ENCODE data around the gene GRIN3B.
"Not testable (repeated sequence)": the region's sequence is repeated elsewhere in the genome, so short reads cannot be mapped to it uniquely, and the experiment has no call there.

Gene GRIN3B

DNA sequence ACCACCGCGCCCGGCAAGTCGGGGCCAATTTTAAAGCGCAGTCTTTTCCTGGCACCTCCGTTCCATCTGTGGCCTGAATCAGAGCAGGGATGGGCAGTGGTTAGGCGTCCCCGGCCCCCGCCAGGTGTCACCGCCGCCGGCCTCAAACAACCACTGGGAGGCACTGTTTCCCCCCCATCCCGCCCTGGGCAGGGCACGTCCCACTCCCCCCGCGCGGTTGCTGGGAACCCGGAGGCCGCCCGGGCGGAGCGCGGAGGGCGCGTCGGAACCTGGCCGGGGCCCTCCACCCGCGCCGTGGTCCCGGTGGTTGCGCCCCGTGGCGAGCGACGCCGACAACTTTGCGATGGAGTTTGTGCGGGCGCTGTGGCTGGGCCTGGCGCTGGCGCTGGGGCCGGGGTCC lies at the start of gene GRIN3B:
Gene GRIN3B, plus strand, starts transcription at position 325 of the 400 bp plus-strand sequence. Its CDS starts 19 bp downstream, at position 344.
- DNase-seq (ENCODE audit: low read depth, low spot score), result no peak

DNA sequence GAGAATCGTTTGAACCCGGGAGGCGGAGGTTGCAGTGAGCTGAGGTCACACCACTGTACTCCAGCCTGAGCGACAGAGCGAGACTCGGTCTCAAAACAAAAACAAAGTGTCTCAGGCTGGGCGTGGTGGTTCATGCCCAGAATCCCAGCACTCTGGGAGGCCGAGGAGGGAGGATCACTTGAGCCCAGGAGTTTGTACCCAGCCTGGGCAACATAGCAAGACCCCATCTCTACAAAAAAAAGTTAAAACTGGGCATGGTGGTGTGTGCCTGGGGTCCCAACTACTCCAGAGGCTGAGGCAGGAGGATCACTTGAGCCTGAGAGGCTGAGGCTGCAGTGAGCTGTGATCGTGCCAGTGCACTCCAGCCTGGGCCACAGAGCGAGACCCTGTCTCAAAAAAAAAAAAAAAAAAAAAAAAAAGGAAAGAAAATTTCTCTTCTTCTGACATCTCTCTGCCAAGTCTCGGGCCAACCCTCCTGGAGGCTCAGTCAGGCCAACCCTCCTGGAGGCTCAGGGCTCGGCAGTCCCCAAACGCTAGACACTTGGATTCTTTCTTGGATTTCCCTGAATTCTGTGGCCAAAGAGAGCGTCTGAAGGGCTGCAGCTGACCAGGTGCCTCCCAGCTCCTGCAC lies 48.1 kb upstream of the GRIN3B start:
- no peak for DNase-seq (ENCODE audit: low read depth, low spot score)

DNA sequence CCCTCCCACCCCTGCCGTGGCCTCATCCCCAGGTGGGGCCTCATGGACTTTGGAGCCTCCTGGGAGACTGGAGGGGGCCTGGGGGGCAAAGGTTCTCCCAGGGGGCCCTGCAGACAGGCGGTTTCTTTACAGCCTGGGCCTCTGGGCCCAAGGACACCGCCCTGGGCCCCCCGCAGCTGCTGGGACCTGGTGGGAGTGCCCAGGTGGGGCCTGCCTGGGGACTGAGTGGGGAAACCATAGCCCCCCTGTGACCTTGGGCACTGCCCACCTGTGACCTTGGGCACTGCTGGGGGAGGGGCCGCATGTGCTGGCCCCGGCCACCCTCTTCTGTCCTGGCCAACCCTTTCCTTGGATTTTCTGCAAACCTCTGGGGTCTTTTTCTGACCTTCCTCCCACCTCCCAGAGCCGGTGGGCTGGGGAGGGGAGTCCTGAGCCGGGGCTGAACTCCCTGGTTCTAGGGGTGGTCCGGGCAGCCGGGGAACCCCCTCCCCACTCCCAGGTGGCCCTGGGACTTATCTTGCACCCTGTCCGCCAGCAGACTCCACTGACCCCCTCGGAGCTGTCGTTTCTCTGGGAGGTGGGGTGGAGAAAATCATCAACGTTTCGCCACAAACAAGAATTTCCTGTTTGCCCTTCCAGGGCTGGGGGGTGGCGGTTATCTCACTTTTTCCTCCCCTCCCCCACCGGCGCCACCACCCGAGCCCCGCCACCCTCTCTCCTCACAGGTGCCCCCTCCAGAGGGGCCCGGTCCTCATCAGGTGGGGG lies 47.4 kb upstream of the GRIN3B start:
- DNase-seq (ENCODE audit: low read depth, low spot score), result no peak

- no peak for DNase-seq (ENCODE audit: low read depth, low spot score)
Measured at GRCh38 chr19:953445-954271, 46.6 kb upstream of the GRIN3B start.

DNA sequence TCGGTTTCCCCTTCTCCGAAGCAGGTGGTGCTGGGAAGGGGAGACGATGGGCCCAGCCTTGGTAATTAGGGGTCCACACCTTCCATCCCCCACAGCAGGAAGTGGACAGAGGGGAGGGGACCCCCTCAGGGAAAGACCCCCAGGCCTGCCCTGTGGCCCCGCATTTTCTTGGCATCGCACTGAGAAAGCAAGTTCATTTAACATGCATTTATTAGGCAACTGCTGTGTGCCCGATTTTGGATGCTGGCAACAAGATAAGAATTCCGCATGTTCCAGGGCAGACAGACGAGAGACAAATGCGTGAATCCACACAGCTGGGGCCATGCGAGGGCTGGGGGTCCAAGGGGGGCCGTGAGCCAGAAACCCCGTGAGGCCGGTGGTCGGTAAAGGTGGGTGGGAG lies 45.9 kb upstream of the GRIN3B start:
- DNase-seq (ENCODE audit: low read depth, low spot score), result no peak

DNA sequence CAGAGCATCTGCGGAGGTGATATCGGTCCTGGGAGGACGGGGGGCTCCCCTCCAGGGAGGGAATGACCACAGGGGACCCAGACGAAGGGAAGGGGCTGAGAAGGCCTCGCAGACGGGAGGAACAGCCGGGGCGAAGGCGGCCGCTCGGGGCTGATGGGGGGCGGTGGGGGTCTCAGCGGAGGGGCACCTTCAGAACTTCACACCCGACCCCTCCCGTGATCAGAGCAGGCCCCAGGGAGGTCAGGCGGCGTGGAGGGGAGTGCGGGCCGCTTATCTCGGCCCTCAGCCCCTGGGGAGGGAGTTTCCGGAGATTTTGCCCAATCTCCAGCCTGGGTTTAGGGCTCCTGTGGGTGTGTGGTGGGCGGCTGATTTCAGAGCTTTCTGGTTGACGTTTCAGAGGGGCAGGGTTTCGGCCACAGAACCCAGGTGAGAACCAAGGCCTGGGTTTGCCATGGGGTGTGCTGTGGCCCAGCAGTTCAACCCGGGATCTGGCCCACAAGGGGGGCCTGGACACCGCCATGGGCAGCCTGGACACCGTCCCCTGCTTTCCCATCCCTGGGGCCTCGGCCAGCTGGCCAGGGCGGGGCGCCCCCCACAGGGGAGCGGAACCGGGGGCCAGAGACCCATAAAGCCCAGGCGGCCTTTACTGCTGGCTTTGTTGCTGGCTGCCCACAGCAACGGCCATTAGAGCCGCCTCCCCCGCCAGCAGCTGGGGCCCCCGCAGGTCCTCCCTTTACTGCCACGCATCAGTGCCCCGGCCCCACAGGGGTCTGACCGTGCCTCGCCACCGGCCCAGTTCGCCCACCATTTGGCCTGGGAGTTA lies 45.3 kb upstream of the GRIN3B start:
- DNase-seq (ENCODE audit: low read depth, low spot score), result no peak

DNA sequence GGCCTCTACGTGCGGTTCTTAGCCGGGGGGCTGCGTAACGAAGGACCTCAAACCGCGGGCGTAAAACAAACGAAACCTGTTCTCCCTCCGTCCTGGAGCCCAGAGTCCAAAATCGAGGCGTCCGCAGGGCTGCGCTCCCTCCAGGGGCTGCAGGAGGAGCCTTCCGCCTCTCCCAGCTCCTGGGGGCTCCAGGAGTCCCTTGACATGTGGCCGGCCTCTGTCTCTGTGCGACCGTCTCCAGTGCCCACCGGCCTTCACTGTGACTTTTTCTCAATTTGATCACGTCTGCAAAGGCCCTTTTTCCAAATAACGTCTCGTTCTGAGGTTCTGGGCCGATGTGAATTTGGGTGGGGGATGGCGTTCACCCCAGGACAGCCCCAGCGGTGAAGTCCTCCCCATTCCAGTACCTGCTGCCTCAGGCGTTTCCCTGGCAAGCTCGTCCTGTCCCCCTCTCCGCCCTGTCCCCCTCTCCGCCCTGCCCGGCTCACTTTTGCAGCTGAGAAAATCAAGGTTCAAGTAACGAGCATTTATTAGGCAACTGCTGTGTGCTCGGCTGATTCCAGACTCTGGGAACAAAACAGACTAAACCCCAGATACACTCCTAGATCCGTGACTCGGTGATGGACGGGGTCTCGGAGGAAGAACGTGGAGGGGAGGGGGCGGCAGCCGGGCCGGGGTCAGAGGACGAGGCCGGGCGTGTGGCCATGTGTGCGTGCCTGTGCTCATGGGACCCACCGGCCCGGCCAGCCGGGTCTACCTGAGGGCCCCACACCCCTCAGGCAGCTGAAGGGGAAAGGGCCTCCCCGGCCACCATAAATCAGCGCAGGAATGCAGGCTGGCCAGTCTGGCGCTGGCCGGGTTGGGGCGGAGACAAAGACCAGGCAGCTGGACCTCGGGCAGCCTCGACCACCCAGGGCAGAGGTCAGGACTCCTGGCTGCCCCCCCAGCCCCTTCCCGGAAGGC lies 44.1 kb upstream of the GRIN3B start:
- no peak for DNase-seq (ENCODE audit: low read depth, low spot score)

DNA sequence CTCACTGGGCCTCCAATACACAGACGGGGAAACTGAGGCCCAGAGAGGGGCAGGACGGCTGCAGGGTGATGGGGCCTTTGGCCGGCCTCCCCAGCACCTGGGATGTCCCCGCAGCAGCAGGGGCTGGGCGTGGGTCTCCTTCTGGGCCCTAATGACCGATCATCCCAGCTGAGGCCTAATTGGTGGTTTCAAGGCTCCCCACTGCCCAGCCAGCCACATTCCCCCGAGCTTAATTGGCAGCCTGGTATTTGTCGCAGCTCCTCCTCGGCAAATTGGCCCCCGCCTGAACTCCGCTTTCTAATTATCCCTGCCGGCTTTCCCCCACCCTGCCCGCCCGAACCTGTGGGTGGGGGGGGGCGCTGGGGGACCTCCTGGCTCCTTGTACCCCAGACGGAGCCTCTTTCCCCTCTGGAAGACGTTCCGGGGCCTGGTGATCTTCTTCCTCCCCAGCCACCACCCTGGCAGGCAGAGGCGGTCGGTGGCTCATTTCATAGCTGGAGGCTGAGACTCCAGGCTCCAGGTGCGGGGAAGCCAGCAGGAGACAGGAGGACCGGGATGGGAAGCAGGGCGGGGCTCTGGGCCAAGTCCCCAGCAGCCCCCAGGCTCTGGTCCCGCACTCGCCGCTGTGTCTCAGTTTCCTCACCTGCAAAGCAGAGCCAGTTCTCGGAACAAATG lies 43.3 kb upstream of the GRIN3B start:
- DNase-seq (ENCODE audit: low read depth, low spot score), result no peak

DNA sequence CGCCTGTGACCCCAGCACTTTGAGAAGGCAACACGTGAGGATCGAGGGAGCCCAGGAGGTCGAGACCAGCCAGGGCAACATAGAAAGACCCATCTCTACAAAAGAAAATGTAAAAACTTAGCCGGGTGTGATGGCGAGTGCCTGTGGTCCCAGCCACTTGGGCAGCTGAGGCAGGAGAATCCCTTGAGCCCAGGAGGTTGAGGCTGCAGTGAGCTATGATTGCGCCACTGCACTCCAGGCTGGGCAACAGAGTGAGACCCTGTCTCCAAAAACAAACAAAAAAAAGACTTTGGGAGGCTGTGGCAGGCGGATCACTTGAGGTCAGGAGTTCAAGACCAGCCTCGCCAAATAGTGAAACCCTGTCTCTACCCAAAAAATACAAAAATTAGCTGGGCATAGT lies 42.6 kb upstream of the GRIN3B start:
- not testable (repeated sequence) for DNase-seq (ENCODE audit: low read depth, low spot score)

DNA sequence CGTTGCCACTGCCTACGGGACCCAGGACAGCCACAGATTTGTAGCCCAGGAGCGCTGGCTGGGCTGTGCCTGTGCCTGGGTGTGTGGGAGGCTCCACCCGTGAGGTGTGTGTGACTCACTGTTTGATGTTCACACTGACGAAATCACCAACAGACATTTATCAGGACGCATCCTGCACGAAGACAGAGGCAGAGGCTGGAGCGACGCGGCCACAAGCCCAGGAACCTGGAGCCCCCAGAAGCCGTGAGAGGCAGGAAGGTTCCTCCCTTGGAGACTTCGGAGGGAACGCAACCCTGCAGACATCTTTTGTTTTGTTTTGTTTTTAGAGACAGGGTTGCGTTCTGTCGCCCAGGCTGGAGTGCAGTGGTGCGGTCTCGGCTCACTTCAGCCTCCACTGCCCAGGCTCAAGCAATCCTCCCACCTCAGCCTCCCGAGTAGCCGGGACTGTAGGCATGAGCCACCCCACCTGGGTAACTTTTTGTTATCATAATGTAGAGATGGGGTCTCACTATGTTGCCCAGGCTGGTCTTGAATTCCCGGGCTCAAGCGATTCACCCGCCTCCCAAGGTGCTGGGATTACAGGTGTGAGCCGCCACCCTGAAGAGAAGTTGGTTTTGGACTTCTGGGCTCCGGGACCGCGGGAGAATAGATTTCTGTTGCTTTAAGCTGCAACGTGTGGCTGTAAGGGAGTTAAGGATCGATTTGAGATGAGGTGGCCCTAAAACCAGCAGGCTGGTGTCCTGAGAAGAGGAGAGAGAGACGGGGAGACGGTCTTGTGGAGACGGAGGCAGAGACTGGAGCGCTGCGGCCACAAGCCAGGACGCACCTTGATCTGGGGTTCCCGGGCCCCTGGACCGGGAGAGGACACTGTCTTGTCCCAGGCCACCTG lies 41.0 kb upstream of the GRIN3B start:
- DNase-seq (ENCODE audit: low read depth, low spot score), result no peak

DNA sequence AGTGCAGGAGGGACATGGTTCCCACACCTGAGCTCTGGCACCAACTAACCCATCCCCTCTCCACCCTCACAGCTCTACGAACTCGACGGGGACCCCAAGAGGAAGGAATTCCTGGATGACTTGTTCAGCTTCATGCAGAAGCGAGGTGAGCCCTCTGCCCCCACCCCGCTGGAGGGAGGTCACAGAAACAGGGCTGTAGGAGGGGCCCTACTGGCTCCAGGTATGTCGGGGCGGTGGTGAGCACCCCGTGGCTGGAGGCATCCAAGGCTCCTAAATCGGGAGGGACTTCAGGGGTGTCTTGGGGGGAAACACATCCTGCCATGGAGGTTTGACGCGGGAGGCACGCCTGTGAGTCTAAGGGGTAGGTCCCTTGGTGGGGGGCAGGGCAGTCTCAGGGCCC lies 40.2 kb upstream of the GRIN3B start:
- no peak for DNase-seq (ENCODE audit: low read depth, low spot score)

DNA sequence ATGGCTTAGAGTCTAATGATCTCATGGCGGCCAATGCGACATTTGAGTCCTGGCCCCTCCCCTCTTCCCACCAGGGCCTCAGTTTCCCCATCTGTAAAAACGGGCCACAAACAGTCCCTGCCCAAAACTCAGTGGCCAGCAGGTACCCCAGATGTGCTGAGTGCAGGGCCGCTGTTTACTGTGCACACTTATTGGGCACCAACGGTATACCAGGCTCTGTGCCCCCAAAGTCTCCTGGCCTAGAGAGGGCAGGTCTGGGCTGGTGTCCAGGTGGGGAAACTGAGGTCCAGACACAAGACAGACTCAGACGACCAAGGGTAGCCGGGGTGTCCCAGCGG lies 39.6 kb upstream of the GRIN3B start:
- DNase-seq (ENCODE audit: low read depth, low spot score), result no peak

DNA sequence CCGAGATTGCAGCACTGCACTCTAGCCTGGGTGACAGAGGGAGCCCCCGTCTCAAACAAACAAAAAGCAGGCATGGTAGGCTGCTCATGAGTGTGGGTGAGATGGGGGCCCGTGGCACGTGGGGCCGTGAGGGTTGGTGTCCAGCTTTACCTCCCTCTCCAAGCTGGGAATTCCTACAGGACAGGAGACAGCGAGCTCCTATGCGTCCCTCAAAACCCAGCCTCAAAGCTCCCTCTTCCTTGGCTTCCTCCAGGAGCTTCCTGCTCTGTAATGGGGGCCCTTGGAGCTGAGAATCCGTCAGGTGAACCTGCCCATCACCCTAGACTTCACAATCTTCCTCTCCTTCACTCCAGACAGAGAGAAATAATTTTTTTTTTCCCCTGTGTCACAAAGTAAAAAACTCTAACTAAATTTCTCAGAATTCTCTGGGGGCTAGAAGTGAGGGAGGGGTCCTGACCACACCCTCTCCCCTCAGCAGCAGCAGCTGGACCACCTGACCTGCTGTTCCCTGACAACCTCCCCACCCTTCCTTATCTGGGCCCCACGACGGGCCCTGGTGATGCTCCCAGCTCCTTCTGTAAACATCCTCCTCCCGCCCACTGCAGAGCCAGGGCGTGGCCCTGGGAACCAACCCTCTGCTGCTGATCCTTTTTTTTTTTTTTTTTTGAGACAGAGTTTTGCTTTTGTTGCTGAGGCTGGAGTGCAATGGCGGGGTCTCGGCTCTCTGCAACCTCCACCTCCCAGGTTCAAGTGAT lies 38.2 kb upstream of the GRIN3B start:
- DNase-seq (ENCODE audit: low read depth, low spot score), result no peak

- DNase-seq (ENCODE audit: low read depth, low spot score), result no peak
Measured at GRCh38 chr19:962683-963400, 37.4 kb upstream of the GRIN3B start.

- no peak for DNase-seq (ENCODE audit: low read depth, low spot score)
Measured at GRCh38 chr19:963486-963951, 36.7 kb upstream of the GRIN3B start.

DNA sequence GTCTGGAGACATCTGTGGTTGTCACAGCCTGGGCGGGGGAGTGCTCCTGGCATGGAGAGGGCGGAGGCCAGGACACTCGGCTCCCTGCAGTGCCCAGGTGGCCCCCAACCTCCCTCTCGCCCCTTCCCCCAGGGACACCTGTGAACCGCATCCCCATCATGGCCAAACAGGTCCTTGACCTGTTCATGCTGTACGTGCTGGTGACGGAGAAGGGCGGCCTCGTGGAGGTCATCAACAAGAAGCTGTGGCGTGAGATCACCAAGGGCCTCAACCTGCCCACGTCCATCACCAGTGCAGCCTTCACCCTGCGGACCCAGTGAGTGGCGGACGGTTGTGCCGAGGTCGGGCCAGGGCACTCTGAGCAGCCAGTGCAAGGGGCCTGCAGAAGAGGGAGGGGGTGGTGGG lies 36.1 kb upstream of the GRIN3B start:
- no peak for DNase-seq (ENCODE audit: low read depth, low spot score)

Data from iPS DF 19.7 (cell line).